ENCODE measurements around the gene LIMA1. TPM values are rescaled to one million over a fixed set of nuclear protein-coding genes. Genes with fewer than 3 reads are reported as not detected.

The LIMA1 gene
- total and polyA plus RNA-seq, 9 of the 15 experiments (the other 6 are each of a cell fraction or from before 2014, with no cell fraction given) = 20.2 to 37.8 (median 27.3) TPM

GRCh38 chr12:50164963-50165362, 118.4 kb downstream of the LIMA1 start (continued):
- TF ChIP-seq ZNF318 (IDR thresholded peaks at IDR 0.05; ENCODE audit: borderline replicate concordance in 1 of 2, low read depth in 1 of 2) (no peak), COPS2 (conservative IDR thresholded peaks at IDR 0.05) (no peak), SNRNP70 (optimal IDR thresholded peaks at IDR 0.05; ENCODE audit: low read depth, low read length) (no peak), RNF219 (CRISPR knock-in tag; IDR thresholded peaks at IDR 0.05) (no peak), NFIC (IDR thresholded peaks at IDR 0.05) (no peak), ZNF717 (CRISPR knock-in tag; IDR thresholded peaks at IDR 0.05) (no peak), HEY1 (CRISPR knock-in tag; IDR thresholded peaks at IDR 0.05; ENCODE audit: borderline replicate concordance) (no peak), ZNF146 (CRISPR knock-in tag; IDR thresholded peaks at IDR 0.05; ENCODE audit: unreplicated experiment) (no peak), CREB3L1 (IDR thresholded peaks at IDR 0.05; ENCODE audit: borderline replicate concordance, low read depth) (no peak), KDM5B (IDR thresholded peaks at IDR 0.05; ENCODE audit: insufficient replicate concordance, low read depth, low read length) (no peak), SOX6 (IDR thresholded peaks at IDR 0.05) (no peak), ZBTB11 (CRISPR knock-in tag; IDR thresholded peaks at IDR 0.05) (no peak)
